Measurements from ENCODE around the gene RAB27A. TPM values are rescaled to one million over a fixed set of nuclear protein-coding genes. Genes with fewer than 3 reads are reported as not detected.

The RAB27A gene
- total and polyA plus RNA-seq, 2 of the 13 experiments (the other 11 are each of a cell fraction or from before 2014, with no cell fraction given) = 3.4 to 8.1 TPM

DNA sequence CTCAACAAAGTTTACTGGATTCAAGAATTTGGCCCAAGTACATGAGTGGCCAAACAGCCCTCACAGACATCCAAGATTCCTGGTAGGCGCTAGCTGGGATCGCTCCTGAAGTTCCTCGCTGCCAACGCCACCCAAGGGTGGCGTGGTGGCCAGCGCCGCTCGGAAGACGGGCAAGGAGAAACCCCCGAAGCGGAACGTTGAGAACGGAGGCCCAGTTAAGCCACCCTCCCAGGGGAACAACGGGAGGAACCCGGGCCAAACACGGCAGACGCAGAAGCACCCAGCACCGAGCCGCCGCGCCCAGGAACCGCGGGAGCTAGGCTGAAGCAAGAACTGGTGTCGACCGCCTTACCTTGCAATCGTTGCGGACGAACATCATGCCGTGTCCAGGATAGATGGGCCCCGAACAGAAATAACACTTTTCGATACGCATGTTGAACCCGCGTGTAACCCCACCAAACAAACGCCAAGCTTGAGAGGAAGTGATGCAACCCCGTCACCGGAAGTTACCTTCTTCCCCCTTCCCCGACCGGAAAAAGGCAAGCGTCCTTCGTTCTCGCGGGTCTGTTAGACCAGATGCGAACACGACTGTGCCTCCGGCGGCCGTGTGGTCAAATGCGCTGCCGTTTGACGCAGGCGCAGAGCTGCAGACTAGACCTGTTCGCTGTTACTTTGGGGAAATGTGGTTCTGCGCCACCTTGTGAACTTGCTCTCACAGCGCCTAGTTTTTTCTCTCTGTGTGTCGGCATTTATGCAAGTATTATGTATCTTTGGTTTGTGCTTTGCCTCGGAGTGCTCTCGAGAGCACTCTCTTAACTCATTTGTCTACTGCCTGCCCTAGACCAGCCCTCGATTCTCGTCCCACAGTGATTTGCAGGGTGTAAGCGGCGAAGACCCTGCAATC is 92.9 kb downstream of the RAB27A start, which contains the start of gene RSL24D1 (continued):
- TF ChIP-seq ZNF234 (CRISPR knock-in tag; conservative IDR thresholded peaks at IDR 0.05) (no peak), PPARG (CRISPR knock-in tag; conservative IDR thresholded peaks at IDR 0.05) (no peak), ZNF225 (CRISPR knock-in tag; IDR thresholded peaks at IDR 0.05) (no peak; the same call in 1 of the 2 replicates), ZNF879 (CRISPR knock-in tag; IDR thresholded peaks at IDR 0.05) (no peak), ZNF460 (CRISPR knock-in tag; IDR thresholded peaks at IDR 0.05; ENCODE audit: borderline replicate concordance) (no peak), MATR3 (CRISPR knock-in tag; IDR thresholded peaks at IDR 0.05) (no peak), ZNF562 (CRISPR knock-in tag; IDR thresholded peaks at IDR 0.05; ENCODE audit: borderline replicate concordance) (no peak), SP5 (CRISPR knock-in tag; IDR thresholded peaks at IDR 0.05; ENCODE audit: borderline replicate concordance, low read depth) (no peak), ZNF264 (CRISPR knock-in tag; IDR thresholded peaks at IDR 0.05) (no peak), FOXJ3 (CRISPR knock-in tag; IDR thresholded peaks at IDR 0.05; ENCODE audit: borderline replicate concordance) (peak; percentile 28), GATAD2A (CRISPR knock-in tag; IDR thresholded peaks at IDR 0.05) (peak; percentile 61; the same call in 1 of the 2 replicates), HNRNPUL1 (IDR thresholded peaks at IDR 0.05; ENCODE audit: low read depth, low read length) (no peak), ZNF124 (CRISPR knock-in tag; IDR thresholded peaks at IDR 0.05) (peak; percentile 84; the same call in 1 of the 2 replicates), CCAR2 (optimal IDR thresholded peaks at IDR 0.05; ENCODE audit: low read depth, low read length) (no peak)
- TF ChIP-seq, protein P1, sequence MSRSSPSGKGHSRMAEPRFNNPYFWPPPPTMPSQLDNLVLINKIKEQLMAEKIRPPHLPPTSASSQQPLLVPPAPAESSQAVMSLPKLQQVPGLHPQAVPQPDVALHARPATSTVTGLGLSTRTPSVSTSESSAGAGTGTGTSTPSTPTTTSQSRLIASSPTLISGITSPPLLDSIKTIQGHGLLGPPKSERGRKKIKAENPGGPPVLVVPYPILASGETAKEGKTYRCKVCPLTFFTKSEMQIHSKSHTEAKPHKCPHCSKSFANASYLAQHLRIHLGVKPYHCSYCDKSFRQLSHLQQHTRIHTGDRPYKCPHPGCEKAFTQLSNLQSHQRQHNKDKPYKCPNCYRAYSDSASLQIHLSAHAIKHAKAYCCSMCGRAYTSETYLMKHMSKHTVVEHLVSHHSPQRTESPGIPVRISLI (CRISPR knock-in tag; IDR thresholded peaks at IDR 0.05; ENCODE audit: borderline replicate concordance) = no peak; the same call in 1 of the 2 replicates
- TF ChIP-seq, protein P2, sequence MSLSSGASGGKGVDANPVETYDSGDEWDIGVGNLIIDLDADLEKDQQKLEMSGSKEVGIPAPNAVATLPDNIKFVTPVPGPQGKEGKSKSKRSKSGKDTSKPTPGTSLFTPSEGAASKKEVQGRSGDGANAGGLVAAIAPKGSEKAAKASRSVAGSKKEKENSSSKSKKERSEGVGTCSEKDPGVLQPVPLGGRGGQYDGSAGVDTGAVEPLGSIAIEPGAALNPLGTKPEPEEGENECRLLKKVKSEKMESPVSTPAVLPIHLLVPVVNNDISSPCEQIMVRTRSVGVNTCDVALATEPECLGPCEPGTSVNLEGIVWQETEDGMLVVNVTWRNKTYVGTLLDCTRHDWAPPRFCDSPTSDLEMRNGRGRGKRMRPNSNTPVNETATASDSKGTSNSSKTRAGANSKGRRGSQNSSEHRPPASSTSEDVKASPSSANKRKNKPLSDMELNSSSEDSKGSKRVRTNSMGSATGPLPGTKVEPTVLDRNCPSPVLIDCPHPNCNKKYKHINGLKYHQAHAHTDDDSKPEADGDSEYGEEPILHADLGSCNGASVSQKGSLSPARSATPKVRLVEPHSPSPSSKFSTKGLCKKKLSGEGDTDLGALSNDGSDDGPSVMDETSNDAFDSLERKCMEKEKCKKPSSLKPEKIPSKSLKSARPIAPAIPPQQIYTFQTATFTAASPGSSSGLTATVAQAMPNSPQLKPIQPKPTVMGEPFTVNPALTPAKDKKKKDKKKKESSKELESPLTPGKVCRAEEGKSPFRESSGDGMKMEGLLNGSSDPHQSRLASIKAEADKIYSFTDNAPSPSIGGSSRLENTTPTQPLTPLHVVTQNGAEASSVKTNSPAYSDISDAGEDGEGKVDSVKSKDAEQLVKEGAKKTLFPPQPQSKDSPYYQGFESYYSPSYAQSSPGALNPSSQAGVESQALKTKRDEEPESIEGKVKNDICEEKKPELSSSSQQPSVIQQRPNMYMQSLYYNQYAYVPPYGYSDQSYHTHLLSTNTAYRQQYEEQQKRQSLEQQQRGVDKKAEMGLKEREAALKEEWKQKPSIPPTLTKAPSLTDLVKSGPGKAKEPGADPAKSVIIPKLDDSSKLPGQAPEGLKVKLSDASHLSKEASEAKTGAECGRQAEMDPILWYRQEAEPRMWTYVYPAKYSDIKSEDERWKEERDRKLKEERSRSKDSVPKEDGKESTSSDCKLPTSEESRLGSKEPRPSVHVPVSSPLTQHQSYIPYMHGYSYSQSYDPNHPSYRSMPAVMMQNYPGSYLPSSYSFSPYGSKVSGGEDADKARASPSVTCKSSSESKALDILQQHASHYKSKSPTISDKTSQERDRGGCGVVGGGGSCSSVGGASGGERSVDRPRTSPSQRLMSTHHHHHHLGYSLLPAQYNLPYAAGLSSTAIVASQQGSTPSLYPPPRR (CRISPR knock-in tag; IDR thresholded peaks at IDR 0.05; ENCODE audit: borderline replicate concordance) = 0 out of 2 replicates have a peak, but pooled peaks have one; percentile 36
- TF ChIP-seq, protein P3, sequence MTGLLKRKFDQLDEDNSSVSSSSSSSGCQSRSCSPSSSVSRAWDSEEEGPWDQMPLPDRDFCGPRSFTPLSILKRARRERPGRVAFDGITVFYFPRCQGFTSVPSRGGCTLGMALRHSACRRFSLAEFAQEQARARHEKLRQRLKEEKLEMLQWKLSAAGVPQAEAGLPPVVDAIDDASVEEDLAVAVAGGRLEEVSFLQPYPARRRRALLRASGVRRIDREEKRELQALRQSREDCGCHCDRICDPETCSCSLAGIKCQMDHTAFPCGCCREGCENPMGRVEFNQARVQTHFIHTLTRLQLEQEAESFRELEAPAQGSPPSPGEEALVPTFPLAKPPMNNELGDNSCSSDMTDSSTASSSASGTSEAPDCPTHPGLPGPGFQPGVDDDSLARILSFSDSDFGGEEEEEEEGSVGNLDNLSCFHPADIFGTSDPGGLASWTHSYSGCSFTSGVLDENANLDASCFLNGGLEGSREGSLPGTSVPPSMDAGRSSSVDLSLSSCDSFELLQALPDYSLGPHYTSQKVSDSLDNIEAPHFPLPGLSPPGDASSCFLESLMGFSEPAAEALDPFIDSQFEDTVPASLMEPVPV (CRISPR knock-in tag; IDR thresholded peaks at IDR 0.05) = no peak
- TF ChIP-seq, protein P4, sequence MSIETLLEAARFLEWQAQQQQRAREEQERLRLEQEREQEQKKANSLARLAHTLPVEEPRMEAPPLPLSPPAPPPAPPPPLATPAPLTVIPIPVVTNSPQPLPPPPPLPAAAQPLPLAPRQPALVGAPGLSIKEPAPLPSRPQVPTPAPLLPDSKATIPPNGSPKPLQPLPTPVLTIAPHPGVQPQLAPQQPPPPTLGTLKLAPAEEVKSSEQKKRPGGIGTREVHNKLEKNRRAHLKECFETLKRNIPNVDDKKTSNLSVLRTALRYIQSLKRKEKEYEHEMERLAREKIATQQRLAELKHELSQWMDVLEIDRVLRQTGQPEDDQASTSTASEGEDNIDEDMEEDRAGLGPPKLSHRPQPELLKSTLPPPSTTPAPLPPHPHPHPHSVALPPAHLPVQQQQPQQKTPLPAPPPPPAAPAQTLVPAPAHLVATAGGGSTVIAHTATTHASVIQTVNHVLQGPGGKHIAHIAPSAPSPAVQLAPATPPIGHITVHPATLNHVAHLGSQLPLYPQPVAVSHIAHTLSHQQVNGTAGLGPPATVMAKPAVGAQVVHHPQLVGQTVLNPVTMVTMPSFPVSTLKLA (IDR thresholded peaks at IDR 0.05) = peak; percentile 69
